Stimulated activated CD8-positive, alpha-beta memory T cell treated with anti-CD3 and anti-CD28 coated beads, Interleukin-15, amount 100 ng/mL, for 24 hours (primary cell): ENCODE data around the gene ERBB4.
"Not testable (repeated sequence)": the region's sequence is repeated elsewhere in the genome, so short reads cannot be mapped to it uniquely, and the experiment has no call there.

ENCODE experiments used
- DNase-seq: peaks from one replicate; pipeline ENCODE4 v3.0.0-alpha.2; 2020; ENCODE audit warnings: low read depth

ERBB4 gene

GRCh38 chr2:211723398-211723797, 815.2 kb downstream of the ERBB4 start:
- DNase-seq = no peak

GRCh38 chr2:211722928-211723327, 815.7 kb downstream of the ERBB4 start:
- DNase-seq = no peak

DNA sequence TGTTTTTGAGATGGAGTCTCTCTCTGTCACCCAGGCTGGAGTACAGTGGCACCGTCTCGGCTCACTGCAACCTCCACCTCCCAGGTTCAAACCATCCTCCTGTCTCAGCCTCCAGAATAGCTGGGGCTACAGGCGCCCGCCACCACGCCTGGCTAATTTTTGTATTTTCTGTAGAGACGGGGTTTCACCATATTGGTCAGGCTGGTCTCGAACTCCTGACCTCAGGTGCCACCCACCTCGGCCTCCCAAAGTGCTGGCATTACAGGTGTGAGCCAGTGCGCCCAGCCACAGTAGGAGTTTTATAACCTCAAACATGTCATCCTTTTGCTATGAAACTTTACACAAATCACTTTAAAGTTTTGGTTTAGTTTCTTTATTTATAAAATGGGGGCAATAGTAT, 816.7 kb downstream of the ERBB4 start:
- not testable (repeated sequence) for DNase-seq

- no peak for DNase-seq
Observed at GRCh38 chr2:211709389-211709788, 829.2 kb downstream of the ERBB4 start.

GRCh38 chr2:211692689-211693088, 845.9 kb downstream of the ERBB4 start:
- no peak for DNase-seq

- no peak for DNase-seq
Observed at GRCh38 chr2:211690736-211691135, 847.9 kb downstream of the ERBB4 start.

DNA sequence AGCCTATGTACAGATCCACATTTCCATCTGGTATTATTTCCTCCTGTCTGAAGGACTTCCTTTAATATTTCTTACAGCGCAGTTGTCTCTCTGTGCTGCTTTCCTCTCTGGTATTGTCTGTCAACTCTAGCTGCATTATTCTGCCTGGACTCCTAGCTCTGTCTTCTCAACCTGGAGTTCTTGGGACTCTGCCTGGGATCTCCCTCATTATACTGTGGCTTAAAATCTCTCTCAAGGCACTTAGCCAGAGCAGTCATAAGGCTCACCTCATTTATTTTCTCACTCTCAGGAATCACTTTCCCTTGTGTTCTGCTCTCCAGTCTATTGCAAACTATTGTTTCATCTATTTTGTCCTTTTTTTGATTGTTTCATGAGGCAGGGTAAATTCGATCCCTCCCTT, 850.4 kb downstream of the ERBB4 start:
- DNase-seq = no peak

GRCh38 chr2:211674715-211675114, 863.9 kb downstream of the ERBB4 start:
- DNase-seq = no peak

DNA sequence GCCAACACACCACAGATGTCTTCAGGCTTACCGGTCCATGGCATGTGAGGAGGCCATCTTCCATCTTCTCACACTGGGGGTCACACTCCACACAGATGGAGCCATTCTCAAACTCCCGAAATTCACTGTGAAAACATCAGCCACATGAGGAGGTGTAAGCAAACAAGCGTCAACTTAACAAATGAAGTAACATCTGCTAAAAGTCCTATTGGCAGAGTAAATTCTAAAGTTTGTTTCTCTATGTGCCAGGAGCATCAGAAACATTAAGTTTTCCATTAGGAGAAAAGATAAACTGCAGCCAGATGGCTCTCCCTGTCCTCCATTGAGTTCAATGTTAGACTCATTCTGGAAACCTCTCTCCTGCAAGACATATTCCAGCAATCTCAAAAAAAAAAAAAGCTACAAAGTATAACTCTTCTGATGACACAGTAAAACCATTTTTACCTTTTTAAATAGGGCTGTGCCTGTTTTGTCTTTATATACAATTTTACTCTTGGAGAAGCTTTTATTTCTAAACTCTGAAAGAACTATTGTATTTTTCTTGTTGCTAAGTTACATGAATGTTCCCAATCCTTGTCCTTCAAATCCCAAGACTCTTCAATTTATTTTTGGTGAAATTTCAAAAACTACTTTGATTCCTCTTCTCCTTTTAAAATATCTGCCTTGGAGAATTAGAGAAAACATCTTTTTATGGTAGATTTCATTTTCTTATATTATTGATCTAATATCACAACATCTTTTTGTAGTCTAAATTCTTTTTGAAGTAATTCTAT, 865.3 kb downstream of the ERBB4 start:
- no peak for DNase-seq

- DNase-seq = no peak
Observed at GRCh38 chr2:211671977-211672376, 866.6 kb downstream of the ERBB4 start.

DNA sequence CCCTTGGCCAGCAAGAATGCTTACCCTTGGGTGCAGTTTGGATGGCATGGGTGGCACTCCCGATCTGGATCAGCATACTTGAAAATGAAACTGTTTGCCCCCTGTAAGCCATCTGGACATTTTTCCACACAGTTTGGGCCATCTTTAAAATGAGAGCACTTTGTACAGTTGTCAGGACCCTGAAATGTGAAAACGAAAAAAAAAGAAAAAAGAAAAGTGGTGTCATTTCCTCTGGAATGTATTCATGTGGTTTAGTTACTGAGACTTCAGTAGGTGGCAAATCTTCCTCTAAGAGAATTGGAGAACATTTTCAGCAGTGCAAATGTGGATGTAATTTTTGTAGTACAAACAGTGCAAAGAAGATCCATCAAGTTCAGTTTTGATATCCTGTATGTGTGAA, 873.3 kb downstream of the ERBB4 start:
- no peak for DNase-seq

GRCh38 chr2:211664321-211664720, 874.3 kb downstream of the ERBB4 start:
- DNase-seq = no peak

GRCh38 chr2:211654211-211654780, 884.3 kb downstream of the ERBB4 start:
- no peak for DNase-seq

GRCh38 chr2:211652327-211652726, 886.3 kb downstream of the ERBB4 start:
- DNase-seq = no peak

DNA sequence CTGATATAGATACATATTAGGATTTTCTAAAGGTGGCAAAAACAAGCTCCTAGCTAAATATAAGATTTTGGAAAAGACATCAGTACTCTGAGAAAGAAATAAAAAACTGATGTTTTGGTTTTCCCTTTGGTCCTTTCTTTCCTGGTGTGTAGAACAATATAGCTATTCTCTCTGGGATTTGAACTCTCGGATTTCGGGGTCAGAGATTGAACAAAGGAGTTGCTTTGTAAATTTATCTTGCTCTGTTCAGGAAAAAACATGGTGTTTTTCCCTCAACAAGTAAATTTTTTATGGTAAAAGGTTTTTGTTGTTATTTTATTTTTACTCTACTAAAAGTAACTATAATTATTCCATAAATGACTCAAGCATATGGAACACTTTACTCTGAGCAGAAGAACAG, 889.3 kb downstream of the ERBB4 start:
- no peak for DNase-seq

DNA sequence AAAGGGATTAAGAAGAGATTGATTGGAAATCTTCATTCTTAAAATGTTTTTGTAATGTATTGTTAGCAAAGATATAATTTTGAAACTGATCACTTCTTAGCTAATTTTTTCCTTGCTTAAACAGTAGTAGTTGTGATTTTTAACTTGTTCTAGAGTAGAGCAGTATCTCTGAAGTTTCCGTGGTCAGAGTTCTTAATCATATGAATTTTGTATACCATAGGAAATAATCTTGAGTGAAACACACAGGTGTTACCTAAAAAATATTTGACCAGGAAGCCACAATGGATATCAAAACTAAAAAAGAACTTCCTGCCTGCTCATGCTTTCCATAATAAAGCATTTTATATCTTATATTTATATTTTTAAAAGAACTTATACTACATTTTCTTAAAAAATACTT, 907.1 kb downstream of the ERBB4 start:
- DNase-seq = no peak

GRCh38 chr2:211623096-211623495, 915.5 kb downstream of the ERBB4 start:
- no peak for DNase-seq

GRCh38 chr2:211620986-211621385, 917.6 kb downstream of the ERBB4 start:
- DNase-seq = no peak

DNA sequence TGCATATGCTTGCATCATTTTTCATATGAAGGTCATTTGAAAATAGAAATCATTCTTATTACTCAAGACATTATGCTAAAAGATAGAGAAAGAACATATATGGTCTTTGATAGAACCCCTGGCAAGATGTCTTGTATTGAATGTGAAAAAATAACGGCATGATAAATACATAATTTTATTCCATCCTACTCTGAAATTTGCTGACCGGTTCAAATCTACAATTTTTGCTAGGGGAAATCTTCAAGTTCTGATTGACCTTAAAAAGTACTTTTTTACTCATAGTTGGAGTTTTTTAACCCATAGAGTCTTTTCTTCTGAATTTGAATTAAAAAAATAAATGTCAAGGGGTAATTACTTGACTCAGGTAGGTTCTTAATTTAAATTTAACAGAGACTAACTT, 920.8 kb downstream of the ERBB4 start:
- DNase-seq = no peak

- no peak for DNase-seq
Observed at GRCh38 chr2:211611621-211612020, 927.0 kb downstream of the ERBB4 start.

GRCh38 chr2:211611061-211611518, 927.5 kb downstream of the ERBB4 start:
- no peak for DNase-seq

DNA sequence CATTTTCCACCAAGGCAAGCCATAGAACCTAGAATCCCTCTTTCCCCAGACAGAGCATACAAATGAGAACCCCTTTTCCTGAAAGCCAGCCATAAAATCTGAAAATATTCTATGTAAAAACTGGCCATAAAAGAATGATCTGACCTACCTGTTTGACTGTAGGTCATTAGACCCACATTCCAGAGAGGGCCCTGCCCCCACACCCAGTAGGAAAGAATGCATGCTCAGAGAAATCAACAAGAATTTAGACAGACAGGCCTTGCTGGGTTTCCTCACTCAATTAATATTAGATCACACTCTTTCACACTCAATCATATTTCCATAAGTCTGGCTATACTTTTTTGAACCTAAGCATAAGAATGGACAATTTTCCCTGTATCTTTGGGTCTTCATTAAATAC, 929.5 kb downstream of the ERBB4 start:
- no peak for DNase-seq

GRCh38 chr2:211599146-211599545, 939.5 kb downstream of the ERBB4 start:
- DNase-seq = no peak

DNA sequence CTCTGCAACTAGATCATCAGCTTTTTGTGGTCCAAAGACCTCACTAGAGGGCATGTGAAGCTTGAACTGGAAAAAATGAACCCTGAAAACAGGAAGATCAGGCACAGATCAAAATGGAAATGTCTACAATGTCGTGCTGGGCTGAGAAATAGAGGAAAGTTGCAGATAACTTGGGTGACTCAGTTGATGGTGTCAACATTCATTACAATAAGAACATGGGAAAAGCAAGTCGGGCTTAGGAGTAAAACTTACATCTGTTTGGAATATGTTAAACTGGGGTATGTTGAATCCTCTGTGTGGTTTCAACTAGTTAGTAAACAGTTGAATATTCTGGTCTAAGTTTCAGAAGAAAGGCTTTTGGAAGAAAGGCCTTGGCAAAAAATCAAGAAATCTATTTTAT, 940.4 kb downstream of the ERBB4 start:
- DNase-seq = no peak
